Hepatocyte (in vitro differentiated cells): ENCODE data around the gene CENPF.
"Not testable (repeated sequence)": the region's sequence is repeated elsewhere in the genome, so short reads cannot be mapped to it uniquely, and the experiment has no call there.

Experiments used
- EZH2phosphoT487 ChIP-seq: fragments of 200-600 bp; sonication (generic); IDR thresholded peaks from one replicate; pipeline ENCODE4 v1.6.1; 2018; ENCODE audit warnings: antibody characterized with exemption, mild to moderate bottlenecking, low read depth, moderate library complexity; ENCODE audit not compliant: unreplicated experiment, severe bottlenecking
- TF ChIP-seq, protein P1 (sequence below): fragments of 200-600 bp; sonication (generic); IDR thresholded peaks from 2 replicates; pipeline ENCODE4 v1.5.1; 2016; ENCODE audit warnings: antibody characterized with exemption, mild to moderate bottlenecking; ENCODE audit not compliant: poor library complexity

GRCh38 chr1:214608216-214608783 lies 5.3 kb downstream of the CENPF start:
- TF ChIP-seq, protein P1, sequence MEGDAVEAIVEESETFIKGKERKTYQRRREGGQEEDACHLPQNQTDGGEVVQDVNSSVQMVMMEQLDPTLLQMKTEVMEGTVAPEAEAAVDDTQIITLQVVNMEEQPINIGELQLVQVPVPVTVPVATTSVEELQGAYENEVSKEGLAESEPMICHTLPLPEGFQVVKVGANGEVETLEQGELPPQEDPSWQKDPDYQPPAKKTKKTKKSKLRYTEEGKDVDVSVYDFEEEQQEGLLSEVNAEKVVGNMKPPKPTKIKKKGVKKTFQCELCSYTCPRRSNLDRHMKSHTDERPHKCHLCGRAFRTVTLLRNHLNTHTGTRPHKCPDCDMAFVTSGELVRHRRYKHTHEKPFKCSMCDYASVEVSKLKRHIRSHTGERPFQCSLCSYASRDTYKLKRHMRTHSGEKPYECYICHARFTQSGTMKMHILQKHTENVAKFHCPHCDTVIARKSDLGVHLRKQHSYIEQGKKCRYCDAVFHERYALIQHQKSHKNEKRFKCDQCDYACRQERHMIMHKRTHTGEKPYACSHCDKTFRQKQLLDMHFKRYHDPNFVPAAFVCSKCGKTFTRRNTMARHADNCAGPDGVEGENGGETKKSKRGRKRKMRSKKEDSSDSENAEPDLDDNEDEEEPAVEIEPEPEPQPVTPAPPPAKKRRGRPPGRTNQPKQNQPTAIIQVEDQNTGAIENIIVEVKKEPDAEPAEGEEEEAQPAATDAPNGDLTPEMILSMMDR = not testable (repeated sequence)
- TF ChIP-seq EZH2phosphoT487 = not testable (repeated sequence)
